NCI-H1092 treated with DMSO at 0.1 percent for 48 hours (cell line): ENCODE data around the gene ADPRS.

Source experiments
- DNase-seq: peaks from one replicate; lab custom pipeline; 2025; lab: John Stamatoyannopoulos, UW

Gene ADPRS

DNA sequence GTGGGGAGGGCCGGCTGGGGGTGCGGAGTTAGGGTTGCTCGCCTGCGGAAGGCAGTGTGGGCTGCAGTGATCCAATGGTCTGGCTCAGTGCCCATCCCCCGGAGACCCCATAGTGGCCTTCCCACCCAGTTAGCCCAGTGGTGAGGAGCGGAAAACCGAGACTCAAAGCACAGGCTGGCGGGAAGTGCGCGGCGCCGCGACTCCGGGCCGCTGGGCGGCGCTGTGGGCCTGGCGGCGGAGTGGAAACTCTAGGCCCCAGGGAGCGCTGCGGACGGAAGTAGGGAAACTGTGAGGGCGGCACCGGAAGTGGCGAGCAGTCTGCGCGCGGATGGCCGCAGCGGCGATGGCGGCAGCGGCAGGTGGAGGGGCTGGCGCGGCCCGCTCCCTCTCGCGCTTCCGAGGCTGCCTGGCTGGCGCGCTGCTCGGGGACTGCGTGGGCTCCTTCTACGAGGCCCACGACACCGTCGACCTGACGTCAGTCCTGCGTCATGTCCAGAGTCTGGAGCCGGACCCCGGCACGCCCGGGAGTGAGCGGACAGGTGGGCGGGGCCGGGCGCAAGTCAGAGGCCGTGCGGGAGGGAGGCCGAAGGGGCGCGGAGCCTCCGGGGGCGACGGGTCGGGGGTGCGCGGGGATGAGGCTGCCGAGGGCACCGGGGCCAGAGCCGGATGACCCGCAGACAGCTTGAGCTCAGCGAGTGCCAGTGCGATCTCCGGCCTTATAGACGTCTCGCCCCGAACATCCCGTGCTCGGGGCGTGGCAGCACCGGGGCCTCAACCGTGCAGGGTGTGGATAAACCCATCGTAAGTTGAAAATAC lies at the start of gene ADPRS:
Gene ADPRS (plus strand): TSS at position 316 of the 816 bp plus-strand sequence. CDS start 13 bp downstream, at position 329.
- DNase-seq: peak; percentile 92

DNA sequence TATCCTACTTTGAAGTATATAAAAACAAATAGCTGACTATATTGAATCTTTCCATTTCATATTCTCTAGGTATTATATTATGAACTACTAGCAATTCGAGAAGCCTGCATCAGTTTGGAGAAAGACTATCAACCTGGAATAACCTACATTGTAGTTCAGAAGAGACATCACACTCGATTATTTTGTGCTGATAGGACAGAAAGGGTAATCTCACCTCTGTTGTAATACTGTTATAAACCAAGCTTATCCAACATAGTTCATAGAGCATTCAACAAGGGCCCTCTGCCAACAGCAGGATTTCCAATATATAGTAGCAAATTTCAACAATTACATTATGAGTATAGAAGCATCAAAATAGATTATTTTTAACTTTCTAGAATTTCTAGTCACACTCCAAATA lies 48.5 kb upstream of the ADPRS start:
- no peak for DNase-seq

- DNase-seq: no peak
Observed at GRCh38 chr1:36051821-36052220, 36.9 kb upstream of the ADPRS start.

DNA sequence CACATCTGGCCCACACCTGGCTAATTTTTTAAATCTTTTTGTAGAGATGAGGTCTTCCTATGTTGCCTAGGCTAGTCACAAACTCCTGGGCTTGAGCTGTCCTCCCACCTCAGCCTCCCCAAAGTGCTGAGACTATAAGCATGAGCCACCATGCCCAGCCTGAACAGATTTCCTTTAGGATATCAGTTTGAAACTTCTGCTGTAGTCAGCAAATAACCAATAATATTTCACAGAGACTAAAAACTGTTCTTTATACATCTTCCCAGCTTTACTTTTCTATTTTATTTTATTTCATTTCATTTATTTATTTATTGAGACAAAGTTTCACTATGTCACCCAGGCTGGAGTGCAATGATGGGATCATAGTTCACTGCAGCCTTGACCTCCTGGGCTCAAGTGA lies 34.7 kb upstream of the ADPRS start:
- DNase-seq: no peak

DNA sequence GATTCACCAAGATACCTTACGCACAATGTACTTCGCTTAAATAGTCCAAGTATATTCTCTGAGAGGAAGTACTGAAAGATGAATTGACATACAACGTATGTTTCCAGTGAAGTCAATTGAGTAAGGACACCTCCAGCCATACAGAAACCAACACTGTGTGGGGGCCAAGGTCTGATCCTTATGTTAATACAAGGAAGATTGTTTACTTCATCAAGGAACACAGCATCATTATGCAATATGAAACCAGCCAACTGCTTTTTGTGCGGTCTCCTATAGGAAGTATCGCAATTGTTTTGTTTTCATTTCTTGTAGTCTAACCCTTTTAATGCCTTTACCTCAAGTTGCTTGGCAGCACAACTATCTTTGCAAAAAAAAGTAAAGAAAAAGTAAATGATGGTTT lies 33.0 kb upstream of the ADPRS start:
- no peak for DNase-seq

DNA sequence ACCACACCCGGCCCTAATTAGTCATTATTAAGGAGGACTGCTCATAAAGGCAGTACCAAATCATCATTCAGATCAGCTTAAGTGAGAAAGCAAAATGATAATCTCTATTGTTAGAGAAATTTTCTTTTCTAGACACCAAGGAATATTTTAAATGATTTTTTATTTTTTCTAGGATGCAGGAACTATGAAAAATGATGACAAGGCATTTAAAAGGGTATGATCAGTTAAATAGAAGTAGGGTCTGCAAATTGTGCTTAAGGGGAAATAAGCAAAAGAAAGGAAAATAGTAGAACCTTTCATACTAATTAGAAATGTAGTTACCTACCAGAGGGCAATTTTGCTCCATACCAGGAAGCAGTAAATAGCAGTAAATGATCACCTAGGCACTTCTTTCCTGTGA lies 26.4 kb upstream of the ADPRS start:
- no peak for DNase-seq

GRCh38 chr1:36067871-36068270 lies 20.8 kb upstream of the ADPRS start:
- no peak for DNase-seq

DNA sequence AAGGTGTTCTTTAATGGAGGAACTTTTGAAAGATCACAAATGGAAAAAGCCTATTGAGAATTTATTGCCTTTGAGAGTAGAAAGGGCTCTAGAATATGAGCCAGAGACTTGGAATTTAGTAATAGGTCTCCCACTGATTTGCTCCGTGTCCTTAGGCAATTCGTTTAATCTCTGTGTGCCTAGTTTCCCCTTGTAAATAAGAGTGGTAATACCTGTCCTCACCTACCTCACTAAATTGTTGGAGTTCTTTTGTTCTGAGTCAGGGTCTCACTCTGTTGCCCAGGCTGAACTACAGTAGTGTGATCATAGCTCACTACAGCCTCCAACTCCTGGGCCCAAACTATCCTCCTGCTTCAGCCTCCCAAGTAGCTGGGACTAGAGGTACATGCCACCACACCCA lies 19.8 kb upstream of the ADPRS start:
- DNase-seq: no peak

DNA sequence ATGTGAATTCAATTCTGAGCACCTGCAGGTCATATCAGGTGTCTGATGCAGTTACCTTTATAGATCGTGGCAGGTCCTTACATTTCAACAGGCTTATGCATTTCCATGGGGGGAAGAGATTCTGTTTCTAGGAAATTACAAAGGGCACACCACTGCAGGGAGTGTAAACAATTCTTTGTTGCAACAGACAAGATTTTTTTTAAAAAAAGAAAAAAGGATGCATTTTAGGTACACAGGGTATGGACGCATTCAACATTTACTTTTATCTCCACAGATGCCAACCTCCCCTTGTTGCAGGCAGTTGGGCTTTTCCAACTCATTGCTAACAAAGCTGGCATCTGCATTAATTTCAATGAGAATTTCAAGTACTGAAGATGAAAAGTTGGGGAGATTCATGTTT lies 18.3 kb upstream of the ADPRS start:
- no peak for DNase-seq

GRCh38 chr1:36076979-36077573 lies 11.6 kb upstream of the ADPRS start:
- DNase-seq: no peak

DNA sequence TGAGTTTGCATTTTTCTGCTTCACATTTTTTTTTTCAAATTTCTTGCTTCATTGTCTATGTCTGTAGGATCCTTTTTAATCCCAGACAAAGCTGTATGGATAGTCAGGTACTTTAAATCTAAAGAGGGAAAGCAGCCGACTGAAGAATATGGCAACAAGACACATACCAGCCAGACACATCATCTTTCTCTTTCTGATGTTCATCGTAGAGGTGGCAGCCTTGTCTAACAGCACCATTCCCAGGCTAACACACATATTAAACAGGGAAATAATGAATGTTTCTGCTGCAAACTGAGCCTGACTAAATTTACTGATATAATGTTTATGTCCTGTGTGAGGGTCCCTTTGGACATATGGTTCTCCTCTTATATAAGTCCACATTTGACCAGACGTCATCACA lies 8.5 kb upstream of the ADPRS start:
- no peak for DNase-seq

DNA sequence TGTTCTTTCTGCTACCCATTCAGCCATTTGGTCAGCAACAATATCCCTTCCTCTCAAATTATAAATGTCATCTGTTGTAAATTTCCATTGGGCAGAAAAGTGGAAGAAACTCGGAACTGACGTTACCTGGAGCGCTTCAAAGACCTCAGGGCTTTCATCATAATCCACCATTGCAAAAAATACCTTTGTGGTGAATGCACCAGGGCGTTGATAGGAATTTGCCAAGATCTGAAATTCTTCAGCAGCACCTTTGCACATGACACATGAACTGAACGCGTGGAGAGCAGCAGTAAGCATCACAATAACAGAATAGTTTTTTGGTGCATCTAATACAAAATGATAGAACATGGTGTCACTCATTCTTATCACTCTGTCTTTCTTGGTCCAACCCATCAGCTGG lies 7.9 kb upstream of the ADPRS start:
- DNase-seq: no peak

DNA sequence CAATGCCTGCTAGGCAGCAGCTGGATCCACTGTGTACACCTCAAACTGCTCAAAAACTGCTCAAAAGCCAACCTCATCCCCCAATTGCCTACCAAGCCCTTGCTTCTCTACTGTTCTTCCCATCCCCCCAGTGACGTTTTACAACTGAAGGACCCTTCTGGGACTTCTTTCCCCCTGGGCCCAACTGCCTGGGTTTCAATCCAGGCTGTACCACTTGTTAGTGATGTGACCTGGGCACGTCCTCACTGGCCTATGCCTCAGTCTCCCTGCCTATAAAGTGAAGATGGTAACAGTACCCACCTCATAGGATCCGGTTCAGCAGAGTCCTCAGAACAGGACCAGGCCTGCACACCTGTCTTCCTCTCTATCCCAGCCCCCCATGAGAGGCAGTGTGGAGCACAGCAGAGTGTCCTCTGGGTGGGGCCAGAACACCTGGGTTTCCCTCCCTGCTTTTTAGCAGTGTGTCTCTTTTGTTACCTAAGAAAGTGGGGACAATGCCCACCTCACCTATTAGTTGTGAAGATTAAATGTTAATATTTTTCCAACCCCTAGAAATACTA lies 6.7 kb upstream of the ADPRS start:
- DNase-seq: no peak

DNA sequence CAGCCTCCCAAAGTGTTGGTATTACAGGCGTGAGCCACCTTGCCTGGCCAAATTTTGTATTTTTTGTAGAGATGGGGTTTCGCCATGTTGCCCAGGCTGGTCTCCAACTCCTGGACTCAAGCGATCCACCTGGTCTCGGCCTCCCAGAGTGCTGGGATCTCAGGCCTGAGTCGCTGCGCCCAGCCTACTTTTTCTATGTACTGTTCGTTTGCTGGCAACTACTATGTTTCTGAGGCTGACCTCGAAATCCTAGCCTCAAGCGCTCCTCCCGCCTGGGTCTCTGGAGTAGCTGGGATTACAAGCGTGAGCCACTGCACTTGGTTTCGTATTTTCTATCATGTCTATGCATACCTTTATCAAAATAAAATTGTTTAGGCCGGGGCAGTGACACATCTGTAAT lies 5.5 kb upstream of the ADPRS start:
- DNase-seq: no peak

- DNase-seq: peak; percentile 94
Observed at GRCh38 chr1:36083635-36084496, 4.8 kb upstream of the ADPRS start, which contains the start of gene TEKT2. Gene TEKT2, plus strand, starts transcription at chr1:36084094. Its CDS starts 828 bp downstream, at chr1:36084922.

GRCh38 chr1:36084497-36085115 lies 4.1 kb upstream of the ADPRS start:
- peak; percentile 75 for DNase-seq

DNA sequence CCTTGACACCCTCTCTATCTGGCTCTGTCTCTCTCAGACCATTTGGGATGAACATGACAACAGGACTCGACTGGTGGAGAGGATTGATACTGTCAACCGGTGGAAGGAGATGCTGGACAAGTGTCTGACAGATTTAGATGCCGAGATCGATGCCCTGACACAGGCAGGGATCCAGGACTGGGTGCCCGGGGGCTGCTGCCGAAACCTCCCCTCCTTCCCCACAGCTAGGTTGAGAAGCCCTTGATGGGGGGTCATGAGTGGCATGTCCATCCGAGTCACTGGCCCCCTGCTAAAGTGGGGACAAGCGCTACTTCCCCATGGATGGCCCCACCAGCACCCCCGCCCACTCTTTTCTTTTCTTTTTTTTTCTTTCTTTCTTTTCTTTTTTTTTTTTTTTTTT lies 3.6 kb upstream of the ADPRS start:
- no peak for DNase-seq

DNA sequence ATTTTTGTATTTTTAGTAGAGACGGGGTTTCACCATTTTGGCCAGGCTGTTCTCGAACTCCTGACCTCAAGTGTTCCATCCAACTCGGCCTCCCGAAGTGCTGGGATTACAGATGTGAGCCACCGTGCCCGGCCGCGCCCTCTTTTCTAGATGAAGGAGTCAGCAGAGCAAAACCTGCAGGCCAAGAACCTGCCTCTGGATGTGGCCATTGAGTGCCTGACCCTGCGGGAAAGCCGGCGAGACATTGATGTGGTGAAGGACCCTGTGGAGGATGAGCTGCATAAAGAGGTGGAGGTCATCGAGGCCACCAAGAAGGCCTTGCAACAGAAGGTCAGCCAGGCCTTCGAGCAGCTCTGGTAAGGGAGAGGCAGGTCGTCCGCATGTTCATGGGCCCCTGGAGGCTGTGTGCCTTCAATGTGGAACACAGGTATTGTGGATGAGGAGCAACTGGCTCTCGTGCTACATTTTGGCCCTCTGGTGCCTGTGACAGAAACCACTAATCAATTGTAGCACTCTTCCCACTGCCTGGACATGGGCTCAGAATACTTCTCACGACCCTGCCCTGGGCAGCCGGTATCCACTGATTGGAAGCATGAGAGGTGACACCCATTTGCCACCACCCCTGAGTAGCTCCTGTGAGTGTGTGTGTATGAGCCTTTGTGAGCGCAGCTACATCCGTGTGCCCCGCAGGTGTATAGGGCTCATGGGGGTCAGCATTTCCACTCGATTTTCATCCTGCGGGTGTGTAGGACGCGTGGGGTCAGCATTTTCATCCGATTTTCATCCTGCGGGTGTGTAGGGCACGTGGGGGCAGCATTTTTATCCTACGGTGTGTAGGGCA lies 2.8 kb upstream of the ADPRS start:
- no peak for DNase-seq

GRCh38 chr1:36086529-36087232 lies 2.0 kb upstream of the ADPRS start:
- DNase-seq: no peak
